T-helper 2 cell treated with Interferon-gamma antibody and Interleukin-4, amounts not matched to agents 100 ng/mL and 5 ng/mL, for 36 hours (primary cell): ENCODE data around the gene APOBEC3B. TPM values are rescaled to one million over a fixed set of nuclear protein-coding genes. Genes with fewer than 3 reads are reported as not detected.
"Not testable (repeated sequence)": the region's sequence is repeated elsewhere in the genome, so short reads cannot be mapped to it uniquely, and the experiment has no call there.

Experiments used
- intact Hi-C: fragments of 100-400 bp; cut with micrococcal nuclease; formaldehyde crosslinking; loops from one replicate; pipeline ENCODE4 v1.15.1; 2023
- total RNA-seq: library from RNA; stranded (reverse); gene quantifications from 2 replicates; pipeline ENCODE4 v1.2.3, GENCODE V29; 2022

APOBEC3B gene
- total RNA-seq = 27.4 and 27.8 TPM in 2 replicates

GRCh38 chr22:38981992-38982927 lies at the start of gene APOBEC3B:
Gene APOBEC3B (plus strand): TSS chr22:38982347. CDS start chr22:38982454, 107 bp downstream.
- intact Hi-C loops = loop anchor here (2.0 to 5.0 kb wide), 2 partner anchors 27 to 110 kb away; partner anchors contain the start of gene CBX6

- intact Hi-C loops = no loop called here
Measured at GRCh38 chr22:38935023-38935422, 47.1 kb upstream of the APOBEC3B start.

- intact Hi-C loops = no loop called here
Measured at GRCh38 chr22:38935616-38936015, 46.5 kb upstream of the APOBEC3B start.

GRCh38 chr22:38936562-38936961 lies 45.6 kb upstream of the APOBEC3B start:
- intact Hi-C loops = no loop called here

GRCh38 chr22:38937036-38937435 lies 45.1 kb upstream of the APOBEC3B start:
- intact Hi-C loops = no loop called here

GRCh38 chr22:38937541-38937940 lies 44.6 kb upstream of the APOBEC3B start:
- intact Hi-C loops = no loop called here

GRCh38 chr22:38938221-38938620 lies 43.9 kb upstream of the APOBEC3B start:
- intact Hi-C loops = no loop called here

GRCh38 chr22:38938925-38939324 lies 43.2 kb upstream of the APOBEC3B start:
- intact Hi-C loops = no loop called here

GRCh38 chr22:38940811-38941384 lies 41.2 kb upstream of the APOBEC3B start:
- intact Hi-C loops = no loop called here

- intact Hi-C loops = no loop called here
Measured at GRCh38 chr22:38941488-38941987, 40.6 kb upstream of the APOBEC3B start.

- intact Hi-C loops = no loop called here
Measured at GRCh38 chr22:38942702-38943101, 39.4 kb upstream of the APOBEC3B start.

GRCh38 chr22:38943201-38943600 lies 38.9 kb upstream of the APOBEC3B start:
- intact Hi-C loops = no loop called here

GRCh38 chr22:38943882-38944281 lies 38.3 kb upstream of the APOBEC3B start:
- intact Hi-C loops = no loop called here

- intact Hi-C loops = no loop called here
Measured at GRCh38 chr22:38944653-38945052, 37.5 kb upstream of the APOBEC3B start.

- intact Hi-C loops = not testable (repeated sequence)
Measured at GRCh38 chr22:38945706-38946338, 36.3 kb upstream of the APOBEC3B start.

- intact Hi-C loops = no loop called here
Measured at GRCh38 chr22:38946771-38947170, 35.4 kb upstream of the APOBEC3B start.

GRCh38 chr22:38947321-38948140 lies 34.6 kb upstream of the APOBEC3B start:
- intact Hi-C loops = no loop called here

GRCh38 chr22:38948181-38948940 lies 33.8 kb upstream of the APOBEC3B start:
- intact Hi-C loops = no loop called here

- intact Hi-C loops = no loop called here
Measured at GRCh38 chr22:38949889-38950405, 32.2 kb upstream of the APOBEC3B start.
